HG02852 (cell line): ENCODE results near the gene PFDN6.
A peak's percentile ranks its signal among the peaks of the same experiment; 100 is the strongest.
"Not testable (repeated sequence)": the region's sequence is repeated elsewhere in the genome, so short reads cannot be mapped to it uniquely, and the experiment has no call there.

Experiments used
- ATAC-seq: cut with Tn5 transposase; IDR thresholded peaks from one replicate; pipeline ENCODE4 v1.9.1; 2021; ENCODE audit warnings: mild to moderate bottlenecking, moderate library complexity; ENCODE audit not compliant: unreplicated experiment

The PFDN6 gene

GRCh38 chr6:33288921-33289783 is at the start of gene PFDN6, which contains the start of gene WDR46:
TSS of gene PFDN6 (plus strand) at chr6:33289601. CDS start at chr6:33289857, 256 bp downstream.
TSS of gene WDR46 (minus strand) at chr6:33289239. CDS start at chr6:33289170, 69 bp downstream.
- ATAC-seq, result peak; percentile 86

GRCh38 chr6:33241968-33242367 is 47.4 kb upstream of the PFDN6 start:
- ATAC-seq, result no peak

DNA sequence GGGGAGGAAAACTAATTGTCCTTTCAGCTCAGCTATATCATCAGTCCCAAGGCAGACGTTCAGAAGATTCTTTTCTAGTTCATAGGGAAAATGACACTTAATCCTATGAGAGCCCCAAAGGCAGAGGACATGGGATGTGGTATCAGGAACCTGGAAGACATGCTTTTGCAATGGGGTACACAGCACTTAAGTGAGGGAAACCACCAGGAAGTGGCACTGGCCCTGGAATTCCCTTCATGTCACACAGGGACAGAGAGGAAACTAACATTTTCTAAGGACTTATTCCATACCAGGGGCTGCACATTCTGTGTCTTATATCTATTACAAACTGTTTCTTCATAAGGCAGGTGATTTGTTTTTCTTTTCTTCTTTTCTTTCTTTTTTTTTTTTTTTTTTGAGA is 45.9 kb upstream of the PFDN6 start:
- no peak for ATAC-seq

DNA sequence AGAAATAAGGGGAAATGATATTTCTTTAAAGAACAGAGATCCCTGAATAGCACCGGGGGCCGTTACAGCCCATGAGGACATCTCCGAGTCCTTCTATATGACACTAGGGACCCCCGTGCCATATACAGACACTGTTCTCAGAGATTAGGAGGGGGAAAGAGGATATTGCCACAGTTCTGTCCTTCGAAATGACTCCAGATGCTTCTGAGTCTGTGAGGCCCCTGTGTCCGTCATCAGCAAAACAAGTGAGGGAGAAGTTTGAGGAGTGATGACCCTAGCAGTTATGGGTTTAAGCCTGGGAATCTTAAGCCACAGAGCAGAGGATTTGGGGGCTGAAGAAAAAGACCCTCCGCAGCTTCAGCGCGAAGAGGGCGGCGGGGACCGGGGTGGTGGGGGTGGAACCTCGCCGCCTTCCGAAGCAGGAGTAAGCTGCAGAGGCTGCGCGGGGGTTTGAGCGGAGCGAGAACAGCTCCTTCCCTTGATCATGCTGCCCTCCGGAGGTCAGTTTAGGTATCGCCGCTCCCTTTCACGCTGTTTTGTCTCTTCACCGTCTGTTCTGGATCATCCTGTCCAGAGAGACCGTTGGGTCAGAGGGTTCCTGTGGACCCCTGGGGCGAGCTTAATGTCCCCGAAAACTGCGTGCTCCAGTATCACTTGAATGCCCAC is 41.3 kb upstream of the PFDN6 start:
- peak; percentile 35 for ATAC-seq

GRCh38 chr6:33248643-33248931 is 40.8 kb upstream of the PFDN6 start:
- ATAC-seq, result no peak

DNA sequence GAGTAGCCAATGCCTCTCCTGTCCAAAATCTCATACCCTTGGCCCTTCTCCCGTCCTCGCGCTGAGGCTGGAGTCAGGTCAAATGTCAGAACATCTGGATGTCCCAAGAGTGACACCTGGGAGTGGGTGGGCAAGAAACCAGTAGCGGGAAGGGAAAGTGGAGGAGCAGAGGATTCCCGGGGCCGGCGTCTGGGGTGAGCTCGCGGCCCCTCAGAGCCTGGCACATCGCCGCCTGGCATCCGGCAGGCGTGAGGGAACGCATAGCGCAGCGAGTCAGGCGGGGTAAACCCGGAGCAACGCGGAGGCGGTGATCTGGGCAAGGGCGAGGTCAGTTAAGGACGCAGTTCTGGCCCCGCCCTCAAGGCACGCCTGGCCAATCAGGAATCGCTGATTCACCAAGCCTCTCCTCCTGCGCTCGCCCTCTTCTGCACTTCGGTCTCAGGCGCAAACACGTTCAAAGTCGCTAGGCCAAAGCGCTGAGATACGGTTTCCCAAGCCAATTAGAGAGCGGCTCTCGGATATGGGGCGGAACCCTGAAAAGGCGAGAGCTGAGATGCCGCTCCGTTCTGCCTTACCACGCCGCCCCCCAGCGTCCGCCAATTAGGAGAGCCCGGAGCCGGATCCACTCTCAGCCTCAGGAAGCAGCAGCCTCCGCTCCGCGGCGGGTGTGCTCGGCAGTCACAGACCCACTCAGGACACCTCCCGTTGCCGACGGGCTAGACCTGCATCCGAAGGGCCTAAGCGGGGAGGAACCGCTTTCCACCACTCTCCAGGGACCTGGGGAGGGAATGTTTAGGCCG is 40.3 kb upstream of the PFDN6 start:
- peak; percentile 85 for ATAC-seq

GRCh38 chr6:33249732-33250630 is 39.4 kb upstream of the PFDN6 start:
- ATAC-seq, result no peak

DNA sequence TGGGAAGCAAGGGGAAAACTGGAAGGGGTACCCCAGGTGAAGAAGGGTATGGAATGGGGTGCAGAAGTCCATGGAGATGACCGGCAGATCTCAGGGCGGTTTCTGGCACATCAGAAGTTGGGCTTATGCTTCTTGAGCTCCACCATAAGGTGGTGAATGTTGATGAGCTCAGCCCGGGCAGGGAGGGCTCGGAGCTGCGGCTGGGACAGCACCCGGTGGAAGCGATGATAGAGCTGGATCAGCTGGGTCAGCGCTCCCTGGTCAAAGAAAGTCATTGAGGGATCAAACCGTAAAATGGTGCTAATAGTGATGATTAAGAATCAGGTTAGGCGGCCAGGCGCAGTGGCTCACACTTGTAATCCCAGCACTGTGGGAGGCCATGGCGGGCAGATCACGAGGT is 38.7 kb upstream of the PFDN6 start:
- ATAC-seq, result no peak

- ATAC-seq, result no peak
These were observed 37.9 kb upstream of the PFDN6 start for GRCh38 chr6:33251395-33252012.

DNA sequence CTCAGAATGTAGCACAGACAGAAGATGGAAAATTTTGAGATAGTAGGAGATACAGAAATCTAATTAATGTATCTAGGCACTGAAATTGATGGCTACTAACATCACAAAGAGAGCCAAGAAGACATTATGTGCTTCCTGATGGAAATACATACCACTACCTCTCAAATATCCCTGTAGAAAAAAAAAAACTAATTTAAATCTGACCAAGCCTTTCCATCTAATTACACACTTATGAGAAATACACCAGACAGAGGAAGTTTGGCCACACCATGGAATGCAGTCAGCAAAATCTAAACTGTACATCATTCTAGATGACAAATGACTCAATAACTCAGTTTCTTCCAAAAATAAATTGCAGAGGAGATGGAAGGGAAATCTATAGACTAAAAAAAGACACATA is 36.6 kb upstream of the PFDN6 start:
- no peak for ATAC-seq

DNA sequence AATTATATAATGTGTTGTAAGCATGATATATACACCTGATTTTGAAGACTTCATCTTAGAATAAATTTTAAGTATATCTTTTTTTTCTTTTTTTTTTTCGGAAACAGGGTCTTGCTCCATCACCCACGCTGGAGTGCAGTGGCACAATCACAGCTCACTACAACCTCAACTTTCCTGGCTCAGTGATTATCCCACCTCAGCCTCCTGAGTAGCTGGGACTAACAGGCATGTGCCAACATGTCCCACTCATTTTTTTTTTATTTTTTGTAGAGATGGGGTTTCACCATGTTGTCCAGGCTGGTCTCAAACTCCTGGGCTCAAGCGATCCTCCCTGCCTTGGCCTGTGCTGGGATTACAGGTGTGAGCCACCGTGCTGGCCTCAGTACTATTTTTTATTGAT is 34.8 kb upstream of the PFDN6 start:
- no peak for ATAC-seq

DNA sequence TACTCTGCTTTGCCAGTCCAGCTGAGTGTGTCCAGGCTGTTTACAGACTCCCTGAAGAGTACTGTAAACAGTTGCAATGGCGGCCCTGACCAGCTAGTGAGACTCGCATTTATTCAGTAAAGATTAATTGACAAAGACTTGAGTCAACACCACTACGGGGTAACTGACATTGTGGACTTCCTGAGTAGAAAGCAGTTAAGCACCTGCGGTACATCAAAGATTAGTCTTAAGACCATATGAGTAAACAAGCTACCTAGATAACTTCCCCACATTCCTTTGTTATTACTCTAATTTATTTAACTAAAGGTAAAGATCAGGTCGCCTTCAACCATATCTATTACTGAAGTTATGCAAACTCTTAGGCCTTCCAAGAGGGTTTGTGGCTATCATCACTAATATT is 30.4 kb upstream of the PFDN6 start:
- ATAC-seq, result no peak

- not testable (repeated sequence) for ATAC-seq
These were observed 26.9 kb upstream of the PFDN6 start for GRCh38 chr6:33262490-33262889.

GRCh38 chr6:33264015-33264414 is 25.4 kb upstream of the PFDN6 start:
- ATAC-seq, result no peak

DNA sequence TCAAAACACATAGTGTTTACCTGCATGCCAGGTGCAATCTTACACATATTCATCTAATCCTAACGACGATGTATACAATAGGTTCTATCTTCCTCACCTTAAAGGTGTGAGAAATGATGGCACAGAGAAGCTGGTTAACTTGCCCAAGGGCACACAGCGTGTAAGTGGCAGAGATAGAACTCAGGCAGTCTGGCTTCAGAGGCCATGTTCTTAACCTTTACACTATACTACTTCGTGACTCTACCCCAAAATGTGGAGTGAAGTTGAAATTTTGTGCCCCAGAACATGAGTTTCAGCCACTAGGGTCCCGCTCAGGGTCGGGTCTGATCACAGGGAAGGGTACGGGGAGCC is 18.3 kb upstream of the PFDN6 start:
- ATAC-seq, result no peak

DNA sequence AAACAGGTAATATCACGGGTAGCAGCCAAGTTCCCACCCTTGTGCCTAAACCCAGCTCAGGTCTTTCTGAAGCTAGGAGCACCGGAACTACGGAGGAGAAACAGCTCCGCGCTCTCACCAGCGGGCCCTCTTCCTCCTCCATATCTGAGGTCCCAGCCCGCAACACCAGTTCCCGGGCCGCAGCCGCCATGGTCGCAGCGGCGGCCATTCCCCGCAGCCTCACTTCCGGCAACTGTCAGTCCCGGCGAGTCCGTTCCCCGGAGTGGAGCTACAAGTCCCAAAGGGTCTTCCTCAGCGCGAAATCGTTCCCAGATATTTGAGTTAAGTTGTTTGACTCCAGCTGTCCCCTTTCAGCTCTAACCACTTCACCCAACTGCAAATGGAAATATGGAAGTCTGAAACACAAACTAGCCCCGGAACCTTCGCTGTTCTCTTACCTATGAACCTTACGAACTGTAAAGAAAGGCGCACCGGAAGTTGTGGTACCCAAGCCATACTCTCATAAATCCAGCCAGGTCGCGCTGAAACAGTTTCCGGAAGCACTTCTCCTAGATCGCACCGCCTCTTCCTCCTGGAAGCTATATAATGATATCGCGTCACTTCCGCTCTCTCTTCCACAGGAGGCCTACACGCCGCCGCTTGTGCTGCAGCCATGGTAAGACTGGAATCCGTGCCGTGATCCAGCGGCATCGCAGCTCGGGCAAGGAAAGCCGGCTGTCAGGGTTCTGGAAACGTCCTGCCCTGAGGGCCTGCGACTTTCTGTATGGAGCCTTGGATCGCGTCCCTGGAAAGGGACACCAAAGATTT is 17.7 kb upstream of the PFDN6 start, which contains the start of the genes RPS18 and VPS52:
RPS18 (plus strand) TSS at position 608 of the 807 bp plus-strand sequence; CDS start at position 653, 45 bp downstream.
VPS52 (minus strand) TSS at position 409 of the 807 bp plus-strand sequence; CDS start at position 208, 201 bp downstream.
- ATAC-seq, result peak; percentile 70

DNA sequence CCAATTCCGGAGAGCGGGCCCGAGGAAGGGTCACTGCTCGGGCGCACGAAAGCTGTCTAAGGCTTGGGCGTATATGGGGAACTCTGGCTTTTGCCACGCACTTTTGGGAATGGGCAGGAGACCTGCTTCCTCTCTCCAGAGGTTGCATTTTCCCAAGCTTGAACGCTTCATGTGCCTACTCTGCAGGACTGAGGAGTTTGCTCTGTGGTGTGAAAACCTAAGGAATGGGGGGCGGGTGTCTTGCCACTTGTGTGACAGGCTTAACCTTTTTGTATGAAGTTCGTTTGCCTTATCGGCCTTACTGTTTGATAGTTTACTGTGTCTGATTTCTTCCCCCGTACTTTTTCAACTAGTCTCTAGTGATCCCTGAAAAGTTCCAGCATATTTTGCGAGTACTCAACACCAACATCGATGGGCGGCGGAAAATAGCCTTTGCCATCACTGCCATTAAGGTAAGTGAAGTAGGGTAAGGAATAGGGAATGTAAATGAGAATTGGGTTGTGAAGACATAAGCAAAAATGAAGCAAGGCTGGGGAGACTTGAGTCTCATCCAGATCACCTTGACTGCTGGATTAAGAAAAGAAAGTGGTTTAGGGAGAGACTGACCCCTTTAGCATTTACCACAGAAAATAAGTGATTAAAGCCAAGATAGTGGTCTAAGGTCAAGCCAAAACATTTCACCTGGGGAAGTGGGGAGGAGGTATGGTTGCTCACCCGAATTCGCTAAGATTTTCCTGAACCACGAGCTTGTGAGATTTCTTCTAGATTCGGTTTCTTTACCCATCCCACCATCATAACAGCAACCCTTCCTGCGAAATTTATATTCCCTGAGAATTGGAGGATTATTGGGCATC is 16.9 kb upstream of the PFDN6 start:
- no peak for ATAC-seq
